ENCODE measurements around the gene EGFR. TPM values are rescaled to one million over a fixed set of nuclear protein-coding genes. Genes with fewer than 3 reads are reported as not detected.

The EGFR gene
- total RNA-seq, 1 donor from 2014 or later, result 6.1 TPM

GRCh38 chr7:55124989-55125875, 106.4 kb downstream of the EGFR start:
- intact Hi-C loops (cut with micrococcal nuclease), result no loop called here
- no peaks in the 10 kb centered on the region for H3K27me3 ChIP-seq (ENCODE audit: low read depth)
- TF ChIP-seq CTCF (IDR thresholded peaks at IDR 0.05; ENCODE audit: borderline replicate concordance), result no peak
- no peak for DNase-seq
- no peaks in the 10 kb centered on the region for H3K36me3 ChIP-seq
- peaks cover 80% of the 10 kb centered on the region for H3K4me1 ChIP-seq
- peak overlapping the region; percentile 81 for H3K27ac ChIP-seq (replicated peaks)
- H3K9me3 ChIP-seq (replicated peaks), result no peaks in the 10 kb centered on the region
- H3K4me3 ChIP-seq, result no peak overlapping the region

- Histone ChIP-seq H3K9me3 (replicated peaks) (no peaks in the 10 kb centered on the region), H3K27ac (replicated peaks) (peak overlapping the region; percentile 81), H3K36me3 (no peaks in the 10 kb centered on the region), H3K4me3 (no peak overlapping the region), H3K27me3 (ENCODE audit: low read depth) (no peaks in the 10 kb centered on the region), H3K4me1 (peaks cover 80% of the 10 kb centered on the region)
- DNase-seq, result no peak
- intact Hi-C loops (cut with micrococcal nuclease), result no loop called here
- no peak for TF ChIP-seq CTCF (IDR thresholded peaks at IDR 0.05; ENCODE audit: borderline replicate concordance)
Observed at GRCh38 chr7:55127135-55127551, 108.3 kb downstream of the EGFR start.

GRCh38 chr7:55127622-55128081, 108.8 kb downstream of the EGFR start:
- no peaks in the 10 kb centered on the region for H3K9me3 ChIP-seq (replicated peaks)
- no peaks in the 10 kb centered on the region for H3K27me3 ChIP-seq (ENCODE audit: low read depth)
- no peaks in the 10 kb centered on the region for H3K36me3 ChIP-seq
- H3K27ac ChIP-seq (replicated peaks), result peak overlapping the region; percentile 81
- no peak overlapping the region for H3K4me3 ChIP-seq
- no peak for TF ChIP-seq CTCF (IDR thresholded peaks at IDR 0.05; ENCODE audit: borderline replicate concordance)
- intact Hi-C loops (cut with micrococcal nuclease), result no loop called here
- H3K4me1 ChIP-seq, result peaks cover 82% of the 10 kb centered on the region
- no peak for DNase-seq

- Histone ChIP-seq H3K27me3 (ENCODE audit: low read depth) (no peaks in the 10 kb centered on the region), H3K9me3 (replicated peaks) (no peaks in the 10 kb centered on the region), H3K36me3 (no peaks in the 10 kb centered on the region), H3K4me3 (no peak overlapping the region), H3K27ac (replicated peaks) (peak overlapping the region; percentile 81), H3K4me1 (peaks cover 94% of the 10 kb centered on the region)
- peak; percentile 80 for DNase-seq
- TF ChIP-seq CTCF (IDR thresholded peaks at IDR 0.05; ENCODE audit: borderline replicate concordance), result no peak
- intact Hi-C loops (cut with micrococcal nuclease), result no loop called here
Observed at GRCh38 chr7:55128693-55129394, 110.0 kb downstream of the EGFR start.

GRCh38 chr7:55129541-55130394, 111.0 kb downstream of the EGFR start:
- Histone ChIP-seq H3K9me3 (replicated peaks) (no peaks in the 10 kb centered on the region), H3K4me1 (peaks cover 98% of the 10 kb centered on the region), H3K27me3 (ENCODE audit: low read depth) (no peaks in the 10 kb centered on the region), H3K4me3 (no peak overlapping the region), H3K36me3 (no peaks in the 10 kb centered on the region), H3K27ac (replicated peaks) (peak overlapping the region; percentile 81)
- no peak for DNase-seq
- TF ChIP-seq CTCF (IDR thresholded peaks at IDR 0.05; ENCODE audit: borderline replicate concordance), result no peak
- intact Hi-C loops (cut with micrococcal nuclease), result no loop called here

Data from left ventricle myocardium inferior (tissue), 1 donor.